Liver (tissue), 9 donors: ENCODE results near the gene MEF2B. TPM values are rescaled to one million over a fixed set of nuclear protein-coding genes. Genes with fewer than 3 reads are reported as not detected.
"Not testable (repeated sequence)": the region's sequence is repeated elsewhere in the genome, so short reads cannot be mapped to it uniquely, and the experiment has no call there.

Source experiments
- DNase-seq: peaks from one replicate; pipeline ENCODE4 v3.0.0-alpha.2; 2017; ENCODE audit warnings: low spot score
- H3K27ac ChIP-seq, 2 donors: one replicate each; pipeline ENCODE4 v1.7.0; 2013; ENCODE audit warnings: inconsistent platforms in 2 of 2, low read length in 2 of 2, control low read depth in 1 of 2, low read depth in 1 of 2, mild to moderate bottlenecking in 1 of 2
- H3K27me3 ChIP-seq, 4 donors: one replicate each; pipeline versions ENCODE4 v1.6.1 to v1.7.0; 2013; ENCODE audit warnings: low read length in 3 of 4, inconsistent platforms in 1 of 4, mild to moderate bottlenecking in 1 of 4, moderate library complexity in 1 of 4; ENCODE audit not compliant: control insufficient read depth in 4 of 4, insufficient read depth in 4 of 4
- H3K36me3 ChIP-seq, 4 donors: one replicate each; pipeline versions ENCODE4 v1.6.1 to v1.7.0; 2013; ENCODE audit warnings: low read length in 3 of 4, mild to moderate bottlenecking in 3 of 4, low read depth in 1 of 4, moderate library complexity in 1 of 4; ENCODE audit not compliant: control insufficient read depth in 4 of 4, insufficient read depth in 3 of 4
- H3K4me1 ChIP-seq, 4 donors: one replicate each; pipeline versions ENCODE4 v1.6.1 to v1.7.0; 2013; ENCODE audit warnings: low read length in 3 of 4, mild to moderate bottlenecking in 3 of 4, moderate library complexity in 1 of 4; ENCODE audit not compliant: control insufficient read depth in 4 of 4, insufficient read depth in 4 of 4
- H3K4me3 ChIP-seq, 3 donors: one replicate each; pipeline versions ENCODE4 v1.6.1 to v1.7.0; 2013; ENCODE audit warnings: low read length in 3 of 3, control low read depth in 1 of 3, low read depth in 1 of 3, mild to moderate bottlenecking in 1 of 3
- H3K9ac ChIP-seq, 2 donors: one replicate each; pipeline ENCODE4 v1.7.0; 2013; ENCODE audit warnings: low read length in 2 of 2, mild to moderate bottlenecking in 2 of 2, moderate library complexity in 2 of 2, control low read depth in 1 of 2, low read depth in 1 of 2
- H3K9me3 ChIP-seq, 4 donors: one replicate each; pipeline versions ENCODE4 v1.6.1 to v1.7.0; 2013; ENCODE audit warnings: low read length in 3 of 4; ENCODE audit not compliant: control insufficient read depth in 4 of 4
- FOXA1 ChIP-seq: IDR thresholded peaks from 2 replicates; pipeline ENCODE4 v1.6.1; 2016; ENCODE audit warnings: antibody characterized with exemption
- GABPA ChIP-seq, 2 donors: IDR thresholded peaks in 1 of 2; conservative IDR thresholded peaks in 1 of 2; 2 replicates each; pipeline ENCODE4 v1.6.1; 2016; ENCODE audit warnings: antibody characterized with exemption in 2 of 2, mild to moderate bottlenecking in 1 of 2, moderate library complexity in 1 of 2
- JUND ChIP-seq, 2 donors: IDR thresholded peaks; 2 replicates each; pipeline ENCODE4 v1.6.1; 2016; ENCODE audit warnings: antibody characterized with exemption in 2 of 2
- RAD21 ChIP-seq, 2 donors: IDR thresholded peaks; 2 replicates each; pipeline ENCODE4 v1.6.1; 2016; ENCODE audit warnings: antibody characterized with exemption in 2 of 2, mild to moderate bottlenecking in 2 of 2
- REST ChIP-seq: IDR thresholded peaks from 2 replicates; pipeline ENCODE4 v1.6.1; 2016; ENCODE audit warnings: antibody characterized with exemption, mild to moderate bottlenecking
- SP1 ChIP-seq: IDR thresholded peaks from 2 replicates; pipeline ENCODE4 v1.6.1; 2018; ENCODE audit warnings: antibody characterized with exemption, mild to moderate bottlenecking
- TAF1 ChIP-seq: conservative IDR thresholded peaks from 2 replicates; pipeline ENCODE4 v1.6.1; 2016; ENCODE audit warnings: antibody characterized with exemption, mild to moderate bottlenecking
- YY1 ChIP-seq: IDR thresholded peaks from 2 replicates; pipeline ENCODE4 v1.6.1; 2016; ENCODE audit warnings: antibody characterized with exemption, mild to moderate bottlenecking
- WGBS: extraction: QIAGEN DNeasy Blood & Tissue Kit; methylation state at CpG from one replicate; pipeline ENCODE4 v1.1.7; 2013; 5-methylcytosine and 5-hydroxymethylcytosine counted together
- polyA plus RNA-seq, 2 donors: library from polyadenylated mRNA; stranded (reverse) in 1 of 2; unstranded in 1 of 2; fragments of 200-250 nt in 1 of 2; fragments of >200 nt in 1 of 2; fragmentation: Nextera tagmentation in 1 of 2; extraction: Ambion mirVana in 1 of 2; gene quantifications; one replicate each; pipeline versions ENCODE4 v1.2.1 to v1.2.3, GENCODE V29; 2013 to 2015
- total RNA-seq, 2 donors: library from RNA; depleted of rRNA; stranded (reverse); fragments of >200 nt; gene quantifications; one replicate each; pipeline ENCODE4 v1.2.3, GENCODE V29; 2014
- TF ChIP-seq, protein P1 (sequence below): IDR thresholded peaks from 2 replicates; pipeline ENCODE4 v1.6.1; 2016; ENCODE audit warnings: antibody characterized with exemption
- donor health status: healthy.
- donor health status: healthy.
- donor health status: healthy.
- donor health status: healthy.
- donor health status: healthy.

The MEF2B gene
- total and polyA plus RNA-seq, 4 donors, result 0.08 to 0.39 (median 0.30) TPM; not detected in 1

DNA sequence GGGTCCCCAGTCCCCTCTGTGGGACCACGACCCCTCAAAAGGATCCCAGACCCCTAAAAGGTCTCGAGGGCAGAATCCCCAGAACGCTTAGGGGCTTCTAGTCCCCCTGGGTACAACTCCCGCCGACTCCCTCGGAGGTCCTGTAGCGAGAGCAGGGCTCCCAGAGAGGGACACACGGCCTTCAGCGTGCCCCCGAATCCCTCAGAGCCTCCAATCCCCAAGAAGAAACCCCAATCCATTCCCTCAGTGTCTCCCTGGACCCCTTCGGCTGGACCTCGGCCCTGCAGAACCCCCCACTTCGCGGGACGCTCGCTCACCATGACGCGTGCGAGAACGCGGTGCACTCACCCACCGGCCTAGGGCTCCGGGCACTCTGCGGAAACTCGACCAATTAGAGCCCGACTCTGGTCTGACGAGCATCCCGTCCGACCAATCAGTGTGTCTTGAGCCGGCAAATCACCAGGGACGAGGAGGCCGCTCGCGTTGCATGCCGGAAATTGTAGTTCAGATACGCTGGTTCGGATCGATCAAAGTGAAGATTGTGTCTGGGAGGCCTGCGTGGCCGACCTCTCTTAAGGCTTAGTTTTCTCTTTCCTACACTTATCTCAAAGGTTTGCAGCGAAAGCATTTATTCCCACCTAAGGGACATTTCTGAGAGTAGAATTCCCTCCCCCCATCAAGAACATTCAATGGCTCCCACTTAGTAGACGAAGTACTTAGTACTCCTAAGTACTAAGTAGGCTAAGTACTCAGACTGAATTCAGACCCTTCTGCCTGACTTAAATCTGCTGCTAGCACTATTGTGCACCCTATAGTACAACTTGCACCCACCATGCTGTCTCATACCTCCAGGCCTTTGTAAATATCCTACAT, 31.7 kb downstream of the MEF2B start, which contains the start of gene TMEM161A:
TMEM161A (minus strand) TSS at position 370 of the 873 bp plus-strand sequence; CDS start at position 320, 50 bp downstream.
- Histone ChIP-seq H3K27me3 (no peaks in the 10 kb centered on the region), H3K4me3 (peak within 1 kb of the TSS; percentile 70 to 88 (median 81)), H3K4me1 (peaks cover 0 to 15% (median 11%) of the 10 kb centered on the region in 4 donors), H3K9me3 (no peaks in the 10 kb centered on the region), H3K36me3 (no peaks in the 10 kb centered on the region), H3K27ac (peak within 1 kb of the TSS; percentile 67 to 77), H3K9ac (peak within 1 kb of the TSS; percentile 93)
- 3% methylated on average over 42 of the region's 42 CpGs for WGBS
- DNase-seq, result peak; percentile 98
- TF ChIP-seq JUND (IDR thresholded peaks at IDR 0.05) (no peak), YY1 (peak; percentile 54), GABPA (IDR thresholded peaks at IDR 0.05 in 1 of 2, conservative IDR thresholded peaks at IDR 0.05 in 1 of 2) (peak; percentile 49 to 74), TAF1 (peak; percentile 47), SP1 (peak; percentile 94), RAD21 (IDR thresholded peaks at IDR 0.05) (no peak), REST (peak; percentile 69)
- TF ChIP-seq, protein P1, sequence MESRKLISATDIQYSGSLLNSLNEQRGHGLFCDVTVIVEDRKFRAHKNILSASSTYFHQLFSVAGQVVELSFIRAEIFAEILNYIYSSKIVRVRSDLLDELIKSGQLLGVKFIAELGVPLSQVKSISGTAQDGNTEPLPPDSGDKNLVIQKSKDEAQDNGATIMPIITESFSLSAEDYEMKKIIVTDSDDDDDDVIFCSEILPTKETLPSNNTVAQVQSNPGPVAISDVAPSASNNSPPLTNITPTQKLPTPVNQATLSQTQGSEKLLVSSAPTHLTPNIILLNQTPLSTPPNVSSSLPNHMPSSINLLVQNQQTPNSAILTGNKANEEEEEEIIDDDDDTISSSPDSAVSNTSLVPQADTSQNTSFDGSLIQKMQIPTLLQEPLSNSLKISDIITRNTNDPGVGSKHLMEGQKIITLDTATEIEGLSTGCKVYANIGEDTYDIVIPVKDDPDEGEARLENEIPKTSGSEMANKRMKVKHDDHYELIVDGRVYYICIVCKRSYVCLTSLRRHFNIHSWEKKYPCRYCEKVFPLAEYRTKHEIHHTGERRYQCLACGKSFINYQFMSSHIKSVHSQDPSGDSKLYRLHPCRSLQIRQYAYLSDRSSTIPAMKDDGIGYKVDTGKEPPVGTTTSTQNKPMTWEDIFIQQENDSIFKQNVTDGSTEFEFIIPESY, result no peak

DNA sequence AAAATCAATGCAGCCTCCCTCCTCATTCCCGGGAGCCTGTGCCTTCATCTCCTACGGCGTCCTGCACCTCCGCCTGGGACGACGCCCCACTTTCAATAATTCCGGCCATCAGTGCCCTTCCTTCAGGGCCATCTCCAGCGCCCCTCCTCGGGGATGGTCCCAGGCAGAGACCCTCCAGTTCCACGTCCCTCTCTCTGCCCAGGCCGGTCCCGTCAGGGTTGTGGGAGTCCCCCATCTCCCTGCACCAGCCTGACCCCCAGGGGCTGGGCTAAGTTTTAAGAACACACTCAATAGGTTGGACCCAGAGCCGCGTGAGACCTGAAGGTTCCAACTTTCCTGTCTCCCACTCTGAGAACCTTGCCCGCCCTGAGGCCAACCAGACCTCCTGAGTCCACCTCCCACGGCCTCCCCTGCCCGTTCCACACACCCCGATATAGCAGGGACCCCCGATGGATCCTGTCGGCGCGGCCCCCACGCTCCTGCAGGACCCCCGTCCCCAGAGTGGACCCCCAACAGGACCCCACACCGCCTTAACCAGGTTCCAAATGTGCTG, 32.4 kb downstream of the MEF2B start:
- DNase-seq, result no peak
- Histone ChIP-seq H3K9me3 (peaks cover 0 to under 1% (median 0%) of the 10 kb centered on the region in 4 donors), H3K36me3 (no peaks in the 10 kb centered on the region), H3K27me3 (no peaks in the 10 kb centered on the region), H3K4me1 (peaks cover 0 to 15% (median 11%) of the 10 kb centered on the region in 4 donors), H3K27ac (peak overlapping the region; percentile 67 to 77), H3K9ac (peak overlapping the region; percentile 93), H3K4me3 (peak overlapping the region; percentile 70 to 88 (median 81))
- 21% methylated on average over 25 of the region's 25 CpGs for WGBS
- TF ChIP-seq SP1 (no peak), REST (no peak), FOXA1 (no peak), RAD21 (IDR thresholded peaks at IDR 0.05) (no peak)

DNA sequence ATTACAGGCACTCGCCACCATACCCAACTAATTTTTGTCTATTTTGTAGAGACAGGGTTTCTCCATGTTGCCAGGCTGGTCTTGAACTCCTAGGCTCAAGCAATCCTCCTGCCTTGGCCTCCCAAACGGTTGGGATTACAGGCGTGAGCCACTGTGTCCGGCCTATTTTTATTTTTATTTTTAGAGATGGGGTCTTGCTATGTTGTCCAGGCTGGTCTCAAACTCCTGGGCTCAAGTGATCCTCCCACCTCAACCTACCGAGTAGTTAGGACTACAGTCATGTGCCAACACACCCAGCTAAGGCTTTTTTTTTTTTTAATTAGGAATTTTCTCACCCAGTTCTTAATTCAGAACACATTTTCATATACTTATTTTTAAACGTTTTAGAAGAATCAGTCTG, 34.4 kb downstream of the MEF2B start:
- DNase-seq, H3K27ac ChIP-seq, H3K36me3 ChIP-seq, H3K9me3 ChIP-seq, H3K9ac ChIP-seq, H3K4me3 ChIP-seq, H3K27me3 ChIP-seq: not testable (repeated sequence)
- peaks cover 0 to 15% (median 11%) of the 10 kb centered on the region in 4 donors for H3K4me1 ChIP-seq
- 89% methylated on average over 6 of the region's 6 CpGs for WGBS
